HCT116 (cell line): ENCODE results near the gene PPM1H. TPM values are rescaled to one million over a fixed set of nuclear protein-coding genes. Genes with fewer than 3 reads are reported as not detected.

ENCODE experiments used
- ATAC-seq: fragments of 200-7000 bp; cut with Tn5 transposase; 2 replicates; pipeline ENCODE4 v1.9.1; 2020; ENCODE audit warnings: mild to moderate bottlenecking, moderate library complexity
- BruUV-seq: library from RNA; stranded (reverse); fragments of 400-500 nt; replicated peaks from 2 replicates; lab custom pipeline; 2021; lab: Mats Ljungman, UMichigan
- CTCF ChIA-PET: fragments of 300-600 bp; sonication (Branson Sonifier 250); formaldehyde crosslinking; loops from one replicate; lab custom pipeline; 2021; ENCODE audit warnings: antibody characterized with exemption; lab: Charles Lee
- POLR2A ChIA-PET: fragments of 300-600, 350-600 bp; sonication (Branson Sonifier 250); formaldehyde crosslinking; loops from one replicate; lab custom pipeline; 2021; ENCODE audit warnings: antibody characterized with exemption; lab: Charles Lee
- RAD21 ChIA-PET, 2 experiments: fragments of 300-600 bp; sonication (Branson Sonifier 250); formaldehyde crosslinking; loops; one replicate each; lab custom pipeline; 2023; ENCODE audit warnings: low total read pairs in 2 of 2; ENCODE audit not compliant: uncharacterized antibody in 2 of 2, unreplicated experiment in 2 of 2, low non-redundant PET in 1 of 2; lab: Charles Lee
- DNase-seq: peaks from one replicate; pipeline ENCODE4 v3.0.0-alpha.2; 2010; ENCODE audit warnings: low read depth, low spot score
- H2AFZ ChIP-seq: fragments of 200-600 bp; shearing (Covaris generic), sonication (generic); 2 replicates; pipeline ENCODE4 v1.6.1; 2017; ENCODE audit warnings: low read depth, mixed run types, mixed read lengths, antibody characterized with exemption, low read length; ENCODE audit not compliant: poor library complexity, severe bottlenecking
- H3K27ac ChIP-seq: 2 replicates; pipeline ENCODE4 v1.5.1; 2012; ENCODE audit warnings: low read depth, low read length
- H3K27me3 ChIP-seq: fragments of 200-600 bp; sonication (generic); 2 replicates; pipeline ENCODE4 v1.6.1; 2016; ENCODE audit warnings: mixed run types, low read length, mixed read lengths; ENCODE audit not compliant: insufficient read depth
- H3K36me3 ChIP-seq, 2 experiments: fragments of 200-500 bp in 1 of 2; fragments of 200-600 bp in 1 of 2; sonication (Bioruptor generic) in 1 of 2; sonication (generic) in 1 of 2; 2 replicates each; pipeline versions ENCODE4 v1.5.1 to v1.6.1; 2014 to 2016; ENCODE audit warnings: low read length in 2 of 2, inconsistent platforms in 1 of 2, mixed read lengths in 1 of 2, mixed run types in 1 of 2; ENCODE audit not compliant: insufficient read depth in 2 of 2, control insufficient read depth in 1 of 2
- H3K4me1 ChIP-seq, 2 experiments: fragments of 200-600 bp in 1 of 2; sonication (generic) in 1 of 2; 2 replicates each; pipeline versions ENCODE4 v1.5.1 to v1.6.1; 2012 to 2017; ENCODE audit warnings: low read length in 2 of 2, inconsistent platforms in 1 of 2, mild to moderate bottlenecking in 1 of 2, mixed read lengths in 1 of 2, mixed run types in 1 of 2, moderate library complexity in 1 of 2; ENCODE audit not compliant: insufficient read depth in 2 of 2, control insufficient read depth in 1 of 2
- H3K4me2 ChIP-seq: fragments of 200-600 bp; sonication (generic); 2 replicates; pipeline ENCODE4 v1.6.1; 2017; ENCODE audit warnings: mixed run types, low read length, mixed read lengths
- H3K4me3 ChIP-seq, 2 experiments: fragments of 200-600 bp in 1 of 2; sonication (generic) in 1 of 2; replicated peaks in 1 of 2; 2 replicates each; pipeline ENCODE4 v1.5.1; 2011 to 2016; ENCODE audit warnings: low read length in 2 of 2, control low read depth in 1 of 2, low read depth in 1 of 2, mild to moderate bottlenecking in 1 of 2, mixed read lengths in 1 of 2, mixed run types in 1 of 2
- H3K79me2 ChIP-seq: fragments of 200-600 bp; sonication (generic); 2 replicates; pipeline ENCODE4 v1.6.1; 2017; ENCODE audit warnings: mild to moderate bottlenecking, mixed run types, low read length, moderate library complexity, mixed read lengths; ENCODE audit not compliant: insufficient read depth
- H3K9ac ChIP-seq: fragments of 200-600 bp; sonication (generic); 2 replicates; pipeline ENCODE4 v1.6.1; 2016; ENCODE audit warnings: low read length, mixed read lengths
- H3K9me2 ChIP-seq: fragments of 200-600 bp; sonication (generic), shearing (Covaris generic); 2 replicates; pipeline ENCODE4 v1.6.1; 2017; ENCODE audit warnings: mixed run types, mild to moderate bottlenecking, moderate library complexity; ENCODE audit not compliant: insufficient read depth
- H3K9me3 ChIP-seq, 2 experiments: fragments of 200-500 bp in 1 of 2; fragments of 200-600 bp in 1 of 2; sonication (Bioruptor generic) in 1 of 2; sonication (generic) in 1 of 2; 2 replicates each; pipeline ENCODE4 v1.6.1; 2014 to 2017; ENCODE audit warnings: low read length in 2 of 2, mixed read lengths in 2 of 2, inconsistent platforms in 1 of 2, low read depth in 1 of 2, mild to moderate bottlenecking in 1 of 2, mixed run types in 1 of 2, moderate library complexity in 1 of 2; ENCODE audit not compliant: control insufficient read depth in 1 of 2, insufficient read depth in 1 of 2
- H4K20me1 ChIP-seq: fragments of 200-600 bp; sonication (generic), shearing (Covaris generic); 2 replicates; pipeline ENCODE4 v1.6.1; 2017; ENCODE audit warnings: mixed run types, mild to moderate bottlenecking, moderate library complexity; ENCODE audit not compliant: insufficient read depth
- CBX3 ChIP-seq: IDR thresholded peaks from 2 replicates; pipeline ENCODE4 v1.6.1; 2012; ENCODE audit warnings: low read depth
- CEBPB ChIP-seq: IDR thresholded peaks from 2 replicates; pipeline ENCODE4 v1.6.1; 2012; ENCODE audit warnings: low read depth
- EGR1 ChIP-seq: IDR thresholded peaks from 2 replicates; pipeline ENCODE4 v1.6.1; 2012; ENCODE audit warnings: low read depth
- EZH2 ChIP-seq: fragments of 200-600 bp; sonication (generic); IDR thresholded peaks from 2 replicates; pipeline ENCODE4 v1.6.1; 2017; ENCODE audit warnings: antibody characterized with exemption, mixed run types
- FOSL1 ChIP-seq: IDR thresholded peaks from 2 replicates; pipeline ENCODE4 v1.6.1; 2012; ENCODE audit warnings: low read depth
- JUND ChIP-seq: IDR thresholded peaks from 2 replicates; pipeline ENCODE4 v1.6.1; 2012
- POLR2A ChIP-seq: IDR thresholded peaks from 2 replicates; pipeline ENCODE4 v1.7.0; 2011; ENCODE audit warnings: borderline replicate concordance; ENCODE audit not compliant: insufficient read depth, insufficient read length; ENCODE audit errors: extremely low read depth
- POLR2AphosphoS5 ChIP-seq: IDR thresholded peaks from 2 replicates; pipeline ENCODE4 v1.6.1; 2011; ENCODE audit warnings: mild to moderate bottlenecking, low read depth, low read length, moderate library complexity
- SIN3A ChIP-seq: IDR thresholded peaks from 2 replicates; pipeline ENCODE4 v1.6.1; 2012; ENCODE audit warnings: low read depth
- SP1 ChIP-seq: IDR thresholded peaks from 2 replicates; pipeline ENCODE4 v1.6.1; 2012; ENCODE audit warnings: low read depth
- YY1 ChIP-seq: IDR thresholded peaks from 2 replicates; pipeline ENCODE4 v1.6.1; 2011; ENCODE audit warnings: low read length, low read depth, moderate library complexity, mild to moderate bottlenecking; ENCODE audit not compliant: insufficient replicate concordance; ENCODE audit errors: extremely low read depth
- ZBTB33 ChIP-seq: IDR thresholded peaks from 2 replicates; pipeline ENCODE4 v1.6.1; 2011; ENCODE audit warnings: mild to moderate bottlenecking, low read length, moderate library complexity; ENCODE audit not compliant: insufficient replicate concordance; ENCODE audit errors: extremely low read depth
- ZFX ChIP-seq: fragments of 450-650 bp; IDR thresholded peaks from 2 replicates; pipeline ENCODE4 v1.6.1; 2017
- ZNF274 ChIP-seq: fragments of 200-500 bp; sonication (Bioruptor generic); IDR thresholded peaks from 2 replicates; pipeline ENCODE4 v1.6.1; 2014; ENCODE audit warnings: mild to moderate bottlenecking, low read depth, low read length, inconsistent platforms
- intact Hi-C: fragments of 100-400 bp; cut with micrococcal nuclease; formaldehyde crosslinking; loops from 2 replicates; pipeline ENCODE4 v1.10.0; 2022
- total RNA-seq: library from RNA; stranded (reverse); gene quantifications from one replicate; pipeline ENCODE4 v1.2.1, GENCODE V29; 2021; ENCODE audit not compliant: unreplicated experiment

The PPM1H gene
- total RNA-seq, 1 experiment from 2014 or later = 8.0 TPM

DNA sequence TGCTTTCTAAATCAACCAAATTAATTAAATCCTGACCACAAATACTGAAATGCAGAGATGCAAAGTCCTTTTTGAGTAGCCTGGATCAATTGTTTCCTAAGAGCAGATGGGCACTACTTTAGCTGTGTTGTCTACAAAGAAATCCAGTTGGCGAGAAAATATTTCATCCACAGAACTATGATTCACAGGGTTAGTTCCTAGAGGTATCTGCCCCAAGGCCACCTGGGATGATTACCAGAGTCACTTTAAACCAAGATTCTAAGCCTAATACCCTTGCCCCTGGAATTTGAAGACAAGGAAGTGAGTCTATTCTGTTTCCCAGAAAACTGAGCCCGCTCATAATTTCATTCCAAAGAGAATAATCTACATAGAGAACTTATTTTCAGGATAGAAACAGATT lies 198.4 kb downstream of the PPM1H start:
- H3K4me1 ChIP-seq = peaks cover 34 to 64% of the 10 kb centered on the region in 2 experiments
- ATAC-seq = no peak
- no peak overlapping the region for H2AFZ ChIP-seq
- H3K9me2 ChIP-seq = no peaks in the 10 kb centered on the region
- no peak overlapping the region for H3K4me3 ChIP-seq
- peak overlapping the region; percentile 20; the same call in 1 of the 2 replicates for H3K9ac ChIP-seq
- intact Hi-C loops = no loop called here
- H3K79me2 ChIP-seq = no peaks in the 10 kb centered on the region
- no peaks in the 10 kb centered on the region for H3K36me3 ChIP-seq
- RAD21 ChIA-PET = no interaction called here
- no peak for DNase-seq
- POLR2A ChIA-PET = no interaction called here
- CTCF ChIA-PET = no interaction called here
- H3K27me3 ChIP-seq = no peaks in the 10 kb centered on the region
- H3K27ac ChIP-seq = no peak overlapping the region
- H4K20me1 ChIP-seq = no peaks in the 10 kb centered on the region
- TF ChIP-seq CBX3 (no peak), POLR2A (no peak), ZBTB33 (no peak), FOSL1 (no peak), SP1 (no peak), ZNF274 (no peak), EZH2 (no peak), POLR2AphosphoS5 (no peak), ZFX (no peak), EGR1 (no peak), SIN3A (no peak), CEBPB (no peak), JUND (no peak), YY1 (no peak)
- H3K9me3 ChIP-seq = no peaks in the 10 kb centered on the region
- no TSS peak for BruUV-seq
- no peak overlapping the region for H3K4me2 ChIP-seq
